RWPE1 (cell line): Measurements from ENCODE around the gene MOAP1.
A peak's percentile ranks its signal among the peaks of the same experiment; 100 is the strongest.
"Not testable (repeated sequence)": the region's sequence is repeated elsewhere in the genome, so short reads cannot be mapped to it uniquely, and the experiment has no call there.

Experiments used
- CTCF ChIA-PET: fragments of 350-600 bp; sonication (Branson Sonifier 250); formaldehyde crosslinking; extraction: SDS; loops from one replicate; lab custom pipeline; 2021; lab: Yijun Ruan, JAX
- POLR2A ChIA-PET: fragments of 400-600 bp; formaldehyde crosslinking; extraction: SDS; loops from one replicate; lab custom pipeline; 2020; ENCODE audit warnings: antibody characterized with exemption; ENCODE audit not compliant: low non-redundant PET; lab: Yijun Ruan, JAX
- DNase-seq: peaks from one replicate; pipeline ENCODE4 v3.0.0; 2012; ENCODE audit warnings: low spot score
- H3K27ac ChIP-seq: fragments of 450-650 bp; 2 replicates; pipeline ENCODE4 v1.5.1; 2017
- TF ChIP-seq, protein P1 (sequence below): fragments of 450-650 bp; conservative IDR thresholded peaks from 2 replicates; pipeline ENCODE4 v1.5.1; 2017; ENCODE audit warnings: low read depth, mild to moderate bottlenecking

MOAP1 gene, protein sequence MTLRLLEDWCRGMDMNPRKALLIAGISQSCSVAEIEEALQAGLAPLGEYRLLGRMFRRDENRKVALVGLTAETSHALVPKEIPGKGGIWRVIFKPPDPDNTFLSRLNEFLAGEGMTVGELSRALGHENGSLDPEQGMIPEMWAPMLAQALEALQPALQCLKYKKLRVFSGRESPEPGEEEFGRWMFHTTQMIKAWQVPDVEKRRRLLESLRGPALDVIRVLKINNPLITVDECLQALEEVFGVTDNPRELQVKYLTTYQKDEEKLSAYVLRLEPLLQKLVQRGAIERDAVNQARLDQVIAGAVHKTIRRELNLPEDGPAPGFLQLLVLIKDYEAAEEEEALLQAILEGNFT

DNA sequence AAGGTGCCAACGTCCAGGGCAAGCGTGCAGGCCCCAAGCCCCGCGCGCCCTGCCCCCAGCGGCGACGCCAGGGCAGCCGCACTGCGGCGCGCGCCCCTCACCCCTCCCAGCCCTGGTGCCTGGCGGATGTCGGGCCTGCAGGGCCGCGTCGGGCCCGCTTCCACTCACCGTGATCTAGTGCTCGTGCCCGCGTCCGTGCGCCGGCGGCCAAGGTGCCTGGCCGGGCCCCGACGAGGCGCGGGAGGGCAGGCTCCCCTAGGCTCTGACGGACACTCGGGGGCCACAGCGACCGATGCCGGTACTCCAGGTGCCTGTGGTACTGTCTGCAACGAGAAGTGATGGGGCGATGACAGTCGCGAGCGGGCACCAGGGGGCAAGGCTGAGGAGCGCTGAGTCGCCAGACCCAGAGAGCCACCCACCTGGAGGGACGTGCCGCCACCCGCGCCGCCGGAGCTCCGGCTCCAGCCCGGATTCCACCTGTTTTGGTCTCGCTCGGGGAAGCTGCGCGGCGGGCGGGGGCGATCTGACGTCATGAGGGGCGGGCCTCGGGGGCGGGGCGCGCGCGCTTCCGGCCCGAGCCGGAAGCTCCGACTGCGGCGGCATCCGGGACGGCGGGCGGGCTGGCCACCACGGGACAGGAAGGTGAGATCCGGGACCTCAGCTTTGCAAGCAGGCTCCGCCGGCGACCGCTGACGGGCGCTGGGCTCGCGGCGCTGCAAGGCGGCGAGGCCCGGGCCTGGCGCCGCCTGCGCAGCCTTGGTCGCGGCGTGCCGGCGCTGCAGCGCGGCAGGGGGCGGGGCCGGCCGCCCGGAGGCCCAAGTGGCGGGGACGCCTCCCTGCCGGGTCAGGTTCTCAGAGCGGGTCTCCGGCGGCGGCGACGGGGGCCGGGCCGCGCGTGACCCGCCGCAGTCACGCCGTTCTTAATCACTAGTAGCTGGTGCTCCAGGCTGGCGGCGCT is at the start of gene MOAP1, which contains the start of gene LYSET:
TSS of gene MOAP1 (minus strand) at position 507 of the 958 bp plus-strand sequence. CDS start 655 bp downstream, outside the sequence.
TSS of gene LYSET (plus strand) at position 927 of the 958 bp plus-strand sequence. CDS start 89 bp downstream, outside the sequence.
- CTCF ChIA-PET = interaction anchor here (0.6 to 1.0 kb wide), 2 partner anchors 34 to 232 kb away, joined by 3 to 4 read pairs; no protein-coding TSS in a partner anchor
- DNase-seq = peak; percentile 87
- POLR2A ChIA-PET = interaction anchor here (0.6 to 1.8 kb wide), 2 partner anchors 22 to 450 kb away, joined by 3 to 6 read pairs; partner anchors contain the start of genes GON7 and UBR7
- H3K27ac ChIP-seq = peak within 1 kb of the TSS; percentile 97
- TF ChIP-seq, protein P1, sequence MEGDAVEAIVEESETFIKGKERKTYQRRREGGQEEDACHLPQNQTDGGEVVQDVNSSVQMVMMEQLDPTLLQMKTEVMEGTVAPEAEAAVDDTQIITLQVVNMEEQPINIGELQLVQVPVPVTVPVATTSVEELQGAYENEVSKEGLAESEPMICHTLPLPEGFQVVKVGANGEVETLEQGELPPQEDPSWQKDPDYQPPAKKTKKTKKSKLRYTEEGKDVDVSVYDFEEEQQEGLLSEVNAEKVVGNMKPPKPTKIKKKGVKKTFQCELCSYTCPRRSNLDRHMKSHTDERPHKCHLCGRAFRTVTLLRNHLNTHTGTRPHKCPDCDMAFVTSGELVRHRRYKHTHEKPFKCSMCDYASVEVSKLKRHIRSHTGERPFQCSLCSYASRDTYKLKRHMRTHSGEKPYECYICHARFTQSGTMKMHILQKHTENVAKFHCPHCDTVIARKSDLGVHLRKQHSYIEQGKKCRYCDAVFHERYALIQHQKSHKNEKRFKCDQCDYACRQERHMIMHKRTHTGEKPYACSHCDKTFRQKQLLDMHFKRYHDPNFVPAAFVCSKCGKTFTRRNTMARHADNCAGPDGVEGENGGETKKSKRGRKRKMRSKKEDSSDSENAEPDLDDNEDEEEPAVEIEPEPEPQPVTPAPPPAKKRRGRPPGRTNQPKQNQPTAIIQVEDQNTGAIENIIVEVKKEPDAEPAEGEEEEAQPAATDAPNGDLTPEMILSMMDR = peak; percentile 30

GRCh38 chr14:93233078-93233477 is 48.4 kb upstream of the MOAP1 start:
- not testable (repeated sequence) for H3K27ac ChIP-seq, DNase-seq
- POLR2A ChIA-PET = interaction anchor here (0.5 kb wide), 1 partner anchor 12 kb away, joined by 3 read pairs; no protein-coding TSS in a partner anchor
- CTCF ChIA-PET = interaction anchor here (0.6 kb wide), 1 partner anchor 65 kb away, joined by 5 read pairs; no protein-coding TSS in a partner anchor

DNA sequence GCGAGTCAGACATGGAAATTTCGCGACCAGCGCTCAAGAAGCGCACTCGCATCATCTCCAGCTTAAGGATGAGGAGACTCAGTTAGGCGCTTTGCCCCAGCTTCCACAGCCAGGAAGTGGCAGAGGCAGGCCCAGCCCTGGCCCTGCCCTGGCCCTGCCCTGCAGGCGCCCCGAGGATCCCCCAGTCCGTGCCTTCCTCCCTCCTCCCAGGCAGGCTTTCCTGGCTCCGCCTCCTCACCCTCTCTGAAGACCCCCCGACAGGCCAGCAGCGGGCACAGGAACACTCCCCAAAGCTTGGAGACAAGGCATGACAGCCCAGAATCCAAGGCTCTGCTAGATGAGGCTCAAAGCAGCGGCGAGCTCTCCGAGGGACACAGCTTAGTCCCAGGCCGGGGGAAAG is 47.5 kb upstream of the MOAP1 start:
- TF ChIP-seq, protein P1 = no peak
- CTCF ChIA-PET = interaction anchor here (0.6 to 0.7 kb wide), 4 partner anchors 63 to 387 kb away, joined by 3 to 4 read pairs (median 3); no protein-coding TSS in a partner anchor
- POLR2A ChIA-PET = no interaction called here

DNA sequence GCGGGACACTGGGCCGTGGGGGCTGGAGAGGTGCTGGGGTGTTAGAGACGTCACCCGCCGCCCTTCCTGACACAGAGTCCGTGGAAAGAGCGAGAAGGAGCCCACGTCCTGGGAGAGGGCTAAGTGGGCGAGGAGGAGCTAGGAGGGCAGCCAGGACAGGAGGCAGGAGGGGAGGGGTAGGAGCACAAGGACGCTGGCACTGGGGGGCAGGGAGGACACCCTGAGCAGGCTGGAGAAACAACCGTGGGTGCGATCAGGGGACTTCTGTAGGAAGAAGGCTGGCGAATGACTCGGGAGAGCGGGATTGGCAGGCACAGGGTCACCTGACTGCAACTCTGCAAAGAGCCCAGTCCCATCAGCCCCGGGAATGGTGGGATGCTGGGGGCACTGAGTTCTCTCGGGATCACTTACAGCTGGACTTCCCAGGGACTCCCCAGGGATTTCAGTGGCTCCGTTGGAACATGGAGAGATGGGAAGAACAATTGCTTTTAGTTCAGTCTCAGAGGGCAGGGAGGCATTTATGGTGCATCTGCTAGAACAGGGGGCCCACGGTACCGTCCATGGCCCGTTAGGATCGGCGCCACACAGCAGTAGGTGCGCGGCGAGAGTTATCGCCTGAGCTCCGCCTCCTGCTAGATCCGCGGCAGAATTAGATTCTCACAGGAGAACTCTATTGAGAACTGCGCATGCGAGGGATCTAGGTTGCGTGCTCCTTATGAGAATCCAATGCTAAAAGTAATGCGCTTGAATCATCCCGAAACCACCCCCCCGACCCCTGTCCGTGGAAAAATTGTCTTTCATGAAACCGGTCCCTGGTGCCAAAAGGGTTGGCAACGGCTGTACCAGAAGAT is 46.7 kb upstream of the MOAP1 start:
- peak; percentile 59 for DNase-seq

More for the DNA sequence above, 47.5 kb upstream of the MOAP1 start:
- no peak for DNase-seq
- H3K27ac ChIP-seq = no peak overlapping the region

DNA sequence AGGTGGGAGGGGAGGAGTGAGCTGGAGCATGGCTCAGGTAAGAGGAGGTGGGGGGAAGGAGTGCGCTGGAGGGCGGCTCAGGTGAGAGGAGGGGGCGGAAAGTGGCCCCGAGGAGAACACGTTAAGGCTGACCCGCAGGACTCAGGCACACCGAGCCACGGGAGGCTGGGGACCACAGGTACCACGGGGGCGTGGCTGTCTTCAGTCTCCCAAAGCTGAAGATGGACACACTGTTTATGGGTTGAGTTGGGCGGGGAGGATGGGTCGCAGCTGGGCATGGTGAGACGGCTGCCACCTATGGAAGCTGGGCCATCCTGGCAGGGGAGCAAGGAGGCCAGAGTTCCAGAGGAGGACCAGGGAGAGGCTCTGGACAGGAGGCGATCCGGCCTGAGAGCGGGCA is 45.8 kb upstream of the MOAP1 start:
- TF ChIP-seq, protein P1 = no peak
- ChIA-PET CTCF (interaction anchor here (0.5 to 0.6 kb wide), 2 partner anchors 10 to 484 kb away, joined by 3 read pairs; no protein-coding TSS in a partner anchor), POLR2A (interaction anchor here (0.5 kb wide), 1 partner anchor 11 kb away, joined by 4 read pairs; no protein-coding TSS in a partner anchor)
- 0 out of 2 replicates have a peak overlapping the region, but pooled peaks have one; percentile 41 for H3K27ac ChIP-seq
- no peak for DNase-seq

More for the DNA sequence above, 46.7 kb upstream of the MOAP1 start:
- H3K27ac ChIP-seq = peak overlapping the region; percentile 41
- TF ChIP-seq, protein P1 = no peak
- ChIA-PET CTCF (interaction anchor here (0.6 to 0.7 kb wide), 4 partner anchors 92 to 485 kb away, joined by 3 to 4 read pairs (median 3); no protein-coding TSS in a partner anchor), POLR2A (no interaction called here)

GRCh38 chr14:93228550-93228949 is 43.9 kb upstream of the MOAP1 start:
- no peak for DNase-seq
- TF ChIP-seq, protein P1 = no peak
- ChIA-PET CTCF (no interaction called here), POLR2A (no interaction called here)
- H3K27ac ChIP-seq = no peak overlapping the region
